GM19238 (cell line): ENCODE data around the gene BAHCC1.
"Not testable (repeated sequence)": the region's sequence is repeated elsewhere in the genome, so short reads cannot be mapped to it uniquely, and the experiment has no call there.

Experiments used
- DNase-seq: peaks from one replicate; pipeline ENCODE4 v3.0.0; 2011; ENCODE audit warnings: low spot score; ENCODE audit not compliant: insufficient read length

Gene BAHCC1

DNA sequence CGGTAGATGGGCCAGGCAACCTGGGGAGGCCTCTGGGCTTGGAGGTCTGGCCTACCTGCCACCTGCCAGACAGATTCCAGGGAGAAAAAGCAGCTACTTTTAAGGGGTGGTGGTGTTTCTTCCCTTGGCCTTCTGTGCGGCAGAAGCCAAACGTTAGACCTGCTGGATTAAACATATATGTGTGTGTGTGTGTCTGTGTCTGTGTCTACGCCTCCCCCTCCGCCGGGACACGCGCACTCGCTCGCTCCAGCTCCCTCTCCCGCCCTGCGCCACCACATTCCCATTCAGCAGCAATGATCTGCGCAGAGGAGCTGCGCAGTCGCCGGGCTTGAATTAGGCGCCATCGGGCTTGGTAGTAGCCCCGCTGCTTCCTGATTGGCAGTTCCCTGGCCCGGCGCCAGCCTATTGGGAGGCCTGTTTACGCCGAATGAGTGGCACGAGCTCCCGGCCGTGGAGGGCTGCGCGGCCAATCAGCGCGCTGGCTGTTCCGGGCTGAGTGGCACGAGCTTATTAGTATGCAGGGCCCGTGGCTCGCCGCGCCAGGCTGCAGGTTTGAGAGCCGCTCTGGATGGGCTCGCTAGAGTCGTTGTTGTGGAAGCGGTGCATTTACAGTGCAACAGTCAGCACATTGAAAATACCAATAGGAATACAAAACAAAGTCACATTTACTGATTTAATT, at the start of gene BAHCC1:
BAHCC1 (plus strand) TSS at position 537 of the 679 bp plus-strand sequence. CDS start 4,283 bp downstream, outside the sequence.
- DNase-seq: peak; percentile 80

- DNase-seq: peak; percentile 99
Measured at GRCh38 chr17:81346090-81346907, 49.0 kb upstream of the BAHCC1 start.

GRCh38 chr17:81346908-81347349, 48.3 kb upstream of the BAHCC1 start:
- no peak for DNase-seq

GRCh38 chr17:81347437-81347836, 47.8 kb upstream of the BAHCC1 start:
- no peak for DNase-seq

DNA sequence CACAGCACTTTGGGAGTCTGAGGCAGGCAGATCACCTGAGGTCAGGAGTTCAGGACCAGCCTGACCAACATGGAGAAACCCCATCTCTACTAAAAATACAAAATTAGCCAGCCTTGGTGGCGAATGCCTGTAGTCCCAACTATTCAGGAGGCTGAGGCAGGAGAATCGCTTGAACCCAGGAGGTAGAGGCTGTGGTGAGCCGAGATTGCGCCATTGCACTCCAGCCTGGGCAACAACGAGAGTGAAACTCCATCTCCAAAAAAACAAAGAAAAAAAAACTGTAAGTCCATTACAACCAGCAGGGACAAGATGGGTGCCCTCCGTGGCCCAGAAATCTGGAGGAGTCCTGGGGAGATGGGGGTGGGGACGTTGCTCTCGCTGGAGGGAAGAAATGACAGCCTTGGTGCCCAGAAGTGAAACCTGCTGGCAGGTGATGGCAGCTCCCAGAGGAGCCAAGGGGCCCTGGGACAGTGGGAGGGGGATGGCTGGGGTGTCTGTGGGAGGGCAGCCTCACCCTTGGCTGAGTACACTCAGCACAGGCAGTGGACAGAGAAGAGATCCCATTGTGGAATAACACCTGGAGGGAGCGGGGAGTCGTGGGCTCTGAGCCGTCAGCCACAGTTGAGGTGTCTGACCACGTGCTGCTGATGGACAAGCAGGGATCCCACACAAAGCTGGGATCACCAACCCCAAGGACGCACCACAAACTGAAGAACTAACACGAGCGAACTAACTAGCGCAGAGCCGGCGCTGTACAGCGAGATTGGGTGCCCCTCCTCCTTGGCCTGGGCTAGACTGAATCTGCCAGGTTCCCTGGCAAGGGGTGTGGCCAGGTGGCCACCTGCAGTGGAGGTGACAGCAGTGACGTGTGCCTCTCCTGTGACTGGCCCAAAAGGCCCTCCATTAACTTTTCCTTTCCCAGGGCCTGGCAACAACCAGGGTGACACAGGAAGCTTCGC, 46.9 kb upstream of the BAHCC1 start:
- no peak for DNase-seq

DNA sequence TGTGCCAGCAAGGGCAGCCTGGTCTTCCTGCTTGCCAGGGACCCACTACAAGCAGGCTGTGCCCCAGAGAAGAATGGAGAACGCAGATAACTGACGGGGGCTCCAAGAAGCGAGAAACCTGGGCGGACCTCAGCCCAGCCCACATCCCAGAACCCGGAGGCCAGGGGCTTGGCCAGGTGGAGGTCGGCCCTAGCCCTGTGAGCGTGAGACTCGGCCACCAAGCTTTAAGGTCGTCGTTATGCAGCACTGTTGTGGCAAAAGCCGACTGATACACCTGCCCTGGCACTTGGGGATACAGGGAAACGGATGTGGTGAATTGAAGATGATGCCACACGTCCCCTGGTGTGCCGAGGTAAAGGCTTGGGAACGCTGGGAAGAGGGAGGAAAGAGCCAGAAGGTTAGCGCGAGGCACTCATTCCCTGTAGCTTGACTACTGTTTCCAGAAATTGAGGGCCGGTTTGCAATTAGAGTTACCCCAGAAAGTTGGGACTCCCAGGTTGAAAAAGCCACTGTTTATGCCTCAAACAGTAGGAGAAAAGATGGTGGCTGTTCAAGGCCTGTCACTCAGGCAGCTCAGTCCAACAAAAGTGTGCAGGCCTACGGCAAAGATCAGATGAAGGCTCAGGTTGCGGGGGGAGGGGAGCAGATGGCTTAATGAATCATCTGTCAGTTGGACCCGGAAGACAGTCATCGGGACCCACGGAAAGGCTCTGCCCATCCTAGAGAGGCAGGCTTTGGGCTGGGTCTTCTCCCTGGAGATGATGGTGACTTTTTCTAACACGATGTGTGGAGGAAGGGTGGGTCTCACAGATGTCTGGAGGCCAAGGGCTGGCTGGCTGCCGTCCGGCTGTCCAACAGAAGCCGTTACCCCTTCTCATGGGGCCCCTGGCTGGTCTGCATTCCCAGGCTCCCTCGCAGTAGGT, 45.6 kb upstream of the BAHCC1 start:
- no peak for DNase-seq

DNA sequence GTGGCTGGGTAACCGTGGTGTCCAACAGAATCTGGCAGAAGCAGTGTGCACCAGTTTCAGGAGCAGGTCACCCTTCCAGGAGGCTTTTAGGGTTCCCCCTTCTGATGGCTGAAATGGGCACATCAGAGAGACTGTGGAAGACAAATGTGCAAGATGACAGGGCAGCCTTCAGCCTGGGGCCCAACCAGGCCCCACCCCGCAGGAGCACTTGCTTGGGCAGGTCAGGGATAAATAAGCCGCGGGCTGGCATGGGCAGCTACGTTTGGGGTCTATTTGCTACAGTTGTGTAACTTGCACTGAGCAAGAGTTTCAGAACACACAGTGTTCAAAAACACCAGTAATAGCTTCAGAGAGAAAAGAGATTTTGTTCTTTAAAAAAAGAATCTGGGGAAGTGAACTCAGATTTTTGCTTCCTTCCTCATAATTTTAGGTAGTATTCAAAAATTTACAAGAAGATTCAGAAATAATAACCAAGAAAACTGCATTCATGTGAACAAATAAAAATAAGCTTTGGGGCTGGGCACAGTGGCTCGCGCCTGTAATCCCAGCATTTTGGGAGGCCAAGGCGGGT, 44.9 kb upstream of the BAHCC1 start:
- no peak for DNase-seq

- not testable (repeated sequence) for DNase-seq
Measured at GRCh38 chr17:81351329-81352052, 43.8 kb upstream of the BAHCC1 start.

DNA sequence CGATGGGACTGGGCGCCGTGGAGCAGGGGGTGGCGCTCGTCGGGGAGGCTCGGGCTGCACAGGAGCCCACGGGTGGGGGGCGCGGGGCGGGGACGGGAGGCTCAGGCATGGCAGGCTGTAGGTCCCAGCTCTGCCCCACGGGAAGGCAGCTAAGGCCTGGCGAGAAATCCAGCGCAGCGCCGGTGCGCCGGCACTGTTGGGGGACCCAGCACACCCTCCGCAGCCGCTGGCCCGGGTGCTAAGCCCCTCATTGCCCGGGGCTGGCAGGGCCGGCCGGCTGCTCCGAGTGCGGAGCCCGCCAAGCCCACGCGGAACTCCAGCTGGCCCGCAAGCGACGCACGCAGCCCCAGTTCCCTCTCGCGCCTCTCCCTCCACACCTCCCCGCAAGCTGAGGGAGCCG, 43.2 kb upstream of the BAHCC1 start:
- DNase-seq: not testable (repeated sequence)

- no peak for DNase-seq
Measured at GRCh38 chr17:81354252-81354953, 40.9 kb upstream of the BAHCC1 start.

GRCh38 chr17:81354954-81355347, 40.3 kb upstream of the BAHCC1 start:
- no peak for DNase-seq

GRCh38 chr17:81359218-81359617, 36.0 kb upstream of the BAHCC1 start:
- no peak for DNase-seq

GRCh38 chr17:81362001-81362400, 33.3 kb upstream of the BAHCC1 start:
- not testable (repeated sequence) for DNase-seq

GRCh38 chr17:81364278-81365147, 30.7 kb upstream of the BAHCC1 start:
- DNase-seq: no peak

DNA sequence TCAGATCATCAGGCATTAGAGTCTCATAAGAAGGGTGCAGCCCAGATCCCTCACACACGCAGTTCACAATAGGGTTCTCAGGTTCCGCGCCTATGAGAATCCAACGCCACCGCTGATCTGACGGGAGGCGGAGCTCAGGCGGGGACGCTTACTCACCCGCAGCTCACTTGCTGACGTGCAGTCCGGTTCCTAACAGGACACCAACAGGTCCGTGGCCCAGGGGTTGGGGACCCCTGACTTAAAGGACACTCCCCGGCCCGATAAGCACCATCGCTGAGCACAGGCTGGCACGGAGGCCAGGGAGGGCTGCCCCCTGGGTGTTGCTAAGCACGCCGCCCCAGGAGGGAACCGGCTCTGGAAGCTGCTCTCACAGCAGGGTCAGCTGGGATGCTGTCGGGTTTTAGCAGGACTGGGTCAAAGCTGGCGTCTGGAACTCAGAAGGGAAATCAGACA, 30.1 kb upstream of the BAHCC1 start:
- DNase-seq: no peak

DNA sequence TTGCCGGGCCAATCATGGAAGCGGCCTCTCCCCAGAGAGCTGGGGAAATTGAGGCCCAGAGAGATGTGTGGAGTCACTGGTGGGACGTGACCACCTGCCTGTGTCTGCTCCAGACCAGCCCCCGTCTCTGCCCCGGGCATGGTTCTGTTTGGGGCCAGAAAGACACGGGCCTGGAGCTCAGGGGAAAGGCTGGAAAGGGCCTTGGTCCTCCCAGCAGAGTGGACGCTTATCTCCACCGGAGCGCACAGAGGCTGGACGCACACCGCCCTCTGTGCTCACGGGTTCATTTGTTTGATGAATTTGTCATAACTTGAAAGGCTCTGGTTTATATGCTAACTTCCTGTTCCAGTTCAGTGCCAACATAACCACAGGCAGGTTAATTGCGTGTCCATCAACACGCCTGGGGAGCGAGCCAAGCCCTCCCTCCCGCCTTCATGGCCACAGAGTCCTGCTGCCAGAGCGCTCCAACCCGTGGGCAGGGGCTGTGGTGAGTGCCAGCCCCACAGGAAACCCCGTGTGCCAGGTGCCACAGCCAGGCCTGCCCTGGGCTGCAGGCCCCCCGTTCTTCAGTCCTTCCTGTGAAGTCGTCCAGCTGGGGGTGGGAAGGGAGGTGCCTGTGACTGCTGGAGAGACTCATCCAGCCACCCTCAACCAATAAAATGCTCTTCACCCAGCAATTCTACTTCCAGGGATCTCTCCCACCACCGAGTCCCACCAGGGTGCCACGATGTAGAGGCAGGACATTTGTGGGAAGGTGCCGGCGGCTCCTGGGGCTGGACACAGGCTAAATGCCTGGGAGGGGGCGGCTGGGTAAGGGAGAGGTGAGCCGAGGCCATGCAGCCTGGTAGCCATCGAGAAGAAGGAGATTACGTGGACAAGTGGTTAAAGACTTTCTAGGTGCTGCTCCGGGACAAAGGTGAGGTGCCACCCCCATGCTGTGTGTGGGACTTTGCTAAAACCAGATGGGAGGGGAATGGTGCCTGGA, 29.4 kb upstream of the BAHCC1 start:
- DNase-seq: no peak
